Choroid plexus epithelial cell (primary cell): ENCODE results near the gene GNA12.

Source experiments
- DNase-seq: peaks from one replicate; pipeline ENCODE4 v3.0.0-alpha.2; 2010; ENCODE audit warnings: low read depth
- H3K4me3 ChIP-seq: 2 replicates; pipeline ENCODE4 v1.5.1; 2011; ENCODE audit warnings: low read depth, mild to moderate bottlenecking, control low read depth, low read length, moderate library complexity
- TF ChIP-seq, protein P1 (sequence below): conservative IDR thresholded peaks from 2 replicates; pipeline ENCODE4 v1.5.1; 2011; ENCODE audit warnings: low read depth, mild to moderate bottlenecking, control low read depth, inconsistent platforms, low read length, moderate library complexity

GNA12 gene

GRCh38 chr7:2809903-2810625 is 34.0 kb downstream of the GNA12 start:
- H3K4me3 ChIP-seq = no peak overlapping the region
- DNase-seq = peak; percentile 67
- TF ChIP-seq, protein P1, sequence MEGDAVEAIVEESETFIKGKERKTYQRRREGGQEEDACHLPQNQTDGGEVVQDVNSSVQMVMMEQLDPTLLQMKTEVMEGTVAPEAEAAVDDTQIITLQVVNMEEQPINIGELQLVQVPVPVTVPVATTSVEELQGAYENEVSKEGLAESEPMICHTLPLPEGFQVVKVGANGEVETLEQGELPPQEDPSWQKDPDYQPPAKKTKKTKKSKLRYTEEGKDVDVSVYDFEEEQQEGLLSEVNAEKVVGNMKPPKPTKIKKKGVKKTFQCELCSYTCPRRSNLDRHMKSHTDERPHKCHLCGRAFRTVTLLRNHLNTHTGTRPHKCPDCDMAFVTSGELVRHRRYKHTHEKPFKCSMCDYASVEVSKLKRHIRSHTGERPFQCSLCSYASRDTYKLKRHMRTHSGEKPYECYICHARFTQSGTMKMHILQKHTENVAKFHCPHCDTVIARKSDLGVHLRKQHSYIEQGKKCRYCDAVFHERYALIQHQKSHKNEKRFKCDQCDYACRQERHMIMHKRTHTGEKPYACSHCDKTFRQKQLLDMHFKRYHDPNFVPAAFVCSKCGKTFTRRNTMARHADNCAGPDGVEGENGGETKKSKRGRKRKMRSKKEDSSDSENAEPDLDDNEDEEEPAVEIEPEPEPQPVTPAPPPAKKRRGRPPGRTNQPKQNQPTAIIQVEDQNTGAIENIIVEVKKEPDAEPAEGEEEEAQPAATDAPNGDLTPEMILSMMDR = no peak

GRCh38 chr7:2808891-2809665 is 35.0 kb downstream of the GNA12 start:
- no peak overlapping the region for H3K4me3 ChIP-seq
- TF ChIP-seq, protein P1 = no peak
- DNase-seq = no peak

DNA sequence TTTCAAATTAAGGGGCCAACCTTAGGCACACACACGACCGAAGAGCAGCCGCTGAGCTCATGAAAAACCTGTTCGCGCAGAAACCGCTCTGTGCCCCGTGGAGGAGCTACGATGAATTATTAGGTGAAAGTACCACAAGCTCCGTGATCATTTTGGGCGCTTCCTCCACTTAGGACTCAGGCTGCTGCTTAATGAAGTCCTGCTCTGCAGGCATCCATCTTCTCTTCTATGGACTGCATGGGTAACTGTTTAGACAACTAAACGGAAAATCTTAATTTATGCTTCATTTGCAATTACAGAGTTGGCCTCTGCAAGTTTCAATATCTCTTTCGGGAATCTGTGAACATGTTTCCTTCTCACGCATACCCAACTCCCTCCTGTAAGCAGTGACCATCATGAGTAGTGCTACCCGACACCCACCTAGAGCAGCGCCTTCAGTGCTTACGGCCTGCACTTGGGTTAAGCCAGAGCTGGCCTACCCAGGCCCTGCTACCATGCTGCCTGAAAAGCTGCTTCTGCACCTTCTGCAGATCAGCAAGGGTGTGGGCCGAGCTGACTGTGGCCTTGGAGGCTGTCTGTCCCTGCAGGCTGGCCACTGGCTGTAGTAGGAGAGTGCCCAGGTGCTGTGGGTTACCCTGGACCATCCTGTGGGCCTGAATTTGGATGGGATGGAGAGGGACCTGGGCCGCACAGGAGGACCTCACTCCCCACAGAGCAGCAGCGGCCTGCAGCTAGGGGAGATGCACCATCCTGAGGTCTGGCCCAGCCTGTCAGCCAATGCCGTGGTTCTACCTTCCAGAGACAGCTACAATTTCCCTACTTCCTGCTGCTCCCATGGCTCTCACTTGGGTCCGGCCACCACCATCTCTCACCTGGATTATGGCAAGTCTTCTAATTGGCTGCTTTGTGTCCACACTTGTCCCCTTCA is 36.0 kb downstream of the GNA12 start:
- H3K4me3 ChIP-seq = no peak overlapping the region
- no peak for DNase-seq

DNA sequence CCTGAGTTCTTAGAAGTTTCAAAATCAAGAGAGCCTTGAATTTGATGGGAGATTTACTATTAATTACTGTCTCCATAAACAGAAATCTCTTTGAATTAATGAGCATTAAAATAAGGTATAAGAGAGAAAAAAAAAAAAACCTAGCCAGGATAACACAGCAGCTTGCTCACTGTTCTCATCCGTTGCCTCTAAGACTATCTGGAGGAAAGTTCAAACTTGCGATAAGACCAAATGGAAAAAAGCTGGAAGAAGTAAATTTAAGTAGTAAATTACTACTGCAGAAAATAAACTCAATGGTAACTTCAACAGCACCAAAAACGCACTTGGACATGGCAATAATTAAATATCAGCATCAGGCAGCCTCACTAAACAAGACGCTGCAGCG is 36.7 kb downstream of the GNA12 start:
- no peak for DNase-seq
- no peak overlapping the region for H3K4me3 ChIP-seq

More for the DNA sequence above, 36.0 kb downstream of the GNA12 start:
- TF ChIP-seq, protein P1 = no peak

DNA sequence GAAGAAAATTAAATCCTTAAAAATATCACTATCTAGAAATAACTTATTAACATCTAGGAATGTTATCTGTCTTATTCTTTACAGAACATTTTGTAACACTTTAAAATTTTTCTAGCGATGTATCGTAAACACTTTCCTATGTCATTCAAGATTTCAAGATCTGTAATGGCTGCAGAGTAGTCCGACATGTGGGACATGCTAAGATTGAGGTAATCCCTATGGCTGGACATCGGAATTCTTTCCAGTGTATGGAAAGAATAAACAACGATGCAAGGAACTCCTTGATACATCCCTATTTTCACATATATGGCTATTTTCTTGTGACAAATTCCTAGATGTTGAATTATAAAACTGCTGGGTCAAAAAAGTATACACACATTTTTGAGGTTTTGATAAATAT is 37.5 kb downstream of the GNA12 start:
- TF ChIP-seq, protein P1 = no peak
- H3K4me3 ChIP-seq = no peak overlapping the region
- DNase-seq = no peak

More for the DNA sequence above, 36.7 kb downstream of the GNA12 start:
- TF ChIP-seq, protein P1 = no peak

GRCh38 chr7:2805213-2805944 is 38.7 kb downstream of the GNA12 start:
- no peak for DNase-seq
- no peak overlapping the region for H3K4me3 ChIP-seq

More at GRCh38 chr7:2805213-2805944, 38.7 kb downstream of the GNA12 start:
- TF ChIP-seq, protein P1 = no peak
